HG02763 (cell line): ENCODE measurements around the gene MUL1.
"Not testable (repeated sequence)": the region's sequence is repeated elsewhere in the genome, so short reads cannot be mapped to it uniquely, and the experiment has no call there.

Experiments
- ATAC-seq: cut with Tn5 transposase; IDR thresholded peaks from one replicate; pipeline ENCODE4 v1.9.1; 2021; ENCODE audit warnings: mild to moderate bottlenecking, moderate library complexity; ENCODE audit not compliant: unreplicated experiment

MUL1 gene

GRCh38 chr1:20519609-20520262, 11.8 kb upstream of the MUL1 start:
- ATAC-seq, result not testable (repeated sequence)

DNA sequence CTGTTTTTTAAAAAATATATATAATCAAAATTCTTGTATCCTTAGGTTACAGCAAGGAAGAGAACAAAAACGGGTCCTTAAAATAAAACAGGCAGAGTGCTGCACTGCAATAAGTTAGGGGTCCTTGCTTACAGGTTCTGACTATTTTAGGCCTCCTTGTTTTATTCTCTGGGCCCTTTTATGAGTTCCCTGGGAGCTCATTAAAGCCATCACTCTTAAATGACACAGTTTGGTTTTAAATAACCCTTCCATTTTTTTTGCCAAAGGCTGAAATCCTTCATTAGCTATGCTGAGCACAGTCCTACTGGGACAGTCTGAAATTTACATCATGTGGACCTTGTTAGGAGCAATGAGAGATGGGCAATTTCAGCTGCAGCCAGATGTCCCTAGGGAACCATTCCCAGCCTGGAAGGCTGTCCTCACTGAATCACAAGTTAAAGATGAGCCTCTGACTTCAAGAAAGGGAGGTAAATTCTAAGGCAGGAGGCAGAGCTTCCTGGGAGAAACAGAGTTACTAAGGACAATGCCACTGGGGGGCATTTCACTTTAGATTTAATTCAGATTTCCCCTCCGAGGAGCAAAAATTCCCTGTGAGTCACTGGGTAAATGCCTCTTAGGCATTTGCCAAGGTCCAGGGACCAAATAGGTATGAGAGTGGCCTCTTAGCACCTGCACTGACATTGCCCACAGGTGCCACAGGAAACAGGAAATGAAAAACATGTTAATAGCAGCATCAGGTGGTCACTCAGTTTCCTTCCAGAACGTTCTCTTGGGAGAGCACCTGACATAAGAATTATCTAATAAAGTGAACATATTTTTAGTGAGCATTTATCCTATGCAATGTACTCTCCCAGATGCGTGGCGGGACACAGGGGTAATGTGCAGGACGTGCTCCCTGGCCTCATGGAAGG, 3.8 kb upstream of the MUL1 start:
- ATAC-seq, result no peak

DNA sequence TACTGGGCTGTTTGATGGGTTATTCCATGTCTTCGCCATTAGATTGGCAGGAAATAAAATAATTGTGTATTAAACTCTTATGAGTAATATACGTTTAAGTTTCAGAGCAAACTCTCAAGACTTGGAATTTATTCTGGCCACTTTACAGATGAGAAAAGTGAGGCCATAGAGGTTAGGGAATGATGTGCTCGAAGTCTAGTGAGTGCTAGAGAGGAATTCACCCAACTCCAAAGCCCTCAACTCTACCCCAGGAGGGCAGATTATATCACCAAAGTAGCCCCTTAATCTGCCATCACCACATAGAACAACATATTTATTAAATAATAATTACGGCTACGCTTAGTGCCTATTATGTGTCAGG, 440 bp upstream of the MUL1 start:
- ATAC-seq, result no peak

GRCh38 chr1:20507248-20507563, 745 bp downstream of the MUL1 start:
- no peak for ATAC-seq

GRCh38 chr1:20505488-20505887, 2.5 kb downstream of the MUL1 start:
- ATAC-seq, result no peak

- no peak for ATAC-seq
Observed at GRCh38 chr1:20500716-20501115, 7.2 kb downstream of the MUL1 start.

- ATAC-seq, result no peak
Observed at GRCh38 chr1:20499718-20500117, 8.2 kb downstream of the MUL1 start.

GRCh38 chr1:20499105-20499504, 8.8 kb downstream of the MUL1 start:
- ATAC-seq, result no peak

DNA sequence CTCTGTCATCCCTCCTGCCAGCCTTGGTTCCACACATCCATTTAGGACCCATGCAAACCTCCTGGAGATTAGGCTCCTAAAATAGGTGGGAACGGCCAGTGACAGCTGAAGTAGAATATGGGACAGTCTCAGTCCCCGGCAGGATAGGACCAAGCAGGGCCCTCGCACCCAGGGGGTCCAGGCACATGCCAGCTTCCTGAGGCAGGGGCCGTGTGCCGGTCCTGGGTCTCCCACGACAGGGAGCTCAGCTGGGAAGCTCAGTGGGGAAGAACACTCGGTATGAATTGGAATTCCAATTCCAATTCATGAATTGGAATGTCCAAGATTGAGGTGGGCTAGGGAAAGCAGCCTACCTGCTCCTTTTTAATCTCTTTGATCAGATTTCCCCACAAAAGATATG, 9.8 kb downstream of the MUL1 start:
- ATAC-seq, result no peak

GRCh38 chr1:20497506-20497905, 10.4 kb downstream of the MUL1 start:
- ATAC-seq, result no peak

DNA sequence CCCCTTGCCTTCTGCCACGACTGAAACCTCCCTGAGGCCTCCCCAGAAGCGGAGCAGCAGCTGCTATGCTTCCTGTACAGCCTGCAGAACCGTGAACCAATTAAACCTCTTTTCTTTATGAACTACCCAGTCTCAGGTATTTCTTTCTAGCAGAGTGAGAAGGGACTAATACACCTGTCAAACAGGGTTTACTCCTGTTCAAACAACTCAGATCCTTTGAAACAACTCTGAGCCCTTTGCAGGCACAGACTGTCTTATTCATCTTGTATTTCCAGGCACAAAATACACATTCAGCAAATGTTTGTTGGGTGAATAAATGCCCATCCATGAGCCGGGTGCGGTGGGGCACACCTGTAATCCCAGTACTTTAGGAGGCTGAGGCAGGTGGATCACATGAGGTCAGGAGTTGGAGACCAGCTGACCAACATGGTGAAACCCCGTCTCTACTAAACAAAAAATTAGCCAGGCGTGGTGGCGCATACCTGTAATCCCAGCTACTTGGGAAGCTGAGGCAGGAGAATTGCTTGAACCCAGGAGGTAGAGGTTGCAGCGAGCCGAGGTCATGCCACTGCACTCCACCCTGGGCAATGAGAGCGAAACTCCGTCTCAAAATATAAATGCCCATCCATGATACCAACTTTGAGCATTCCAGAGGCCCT, 11.1 kb downstream of the MUL1 start:
- not testable (repeated sequence) for ATAC-seq

DNA sequence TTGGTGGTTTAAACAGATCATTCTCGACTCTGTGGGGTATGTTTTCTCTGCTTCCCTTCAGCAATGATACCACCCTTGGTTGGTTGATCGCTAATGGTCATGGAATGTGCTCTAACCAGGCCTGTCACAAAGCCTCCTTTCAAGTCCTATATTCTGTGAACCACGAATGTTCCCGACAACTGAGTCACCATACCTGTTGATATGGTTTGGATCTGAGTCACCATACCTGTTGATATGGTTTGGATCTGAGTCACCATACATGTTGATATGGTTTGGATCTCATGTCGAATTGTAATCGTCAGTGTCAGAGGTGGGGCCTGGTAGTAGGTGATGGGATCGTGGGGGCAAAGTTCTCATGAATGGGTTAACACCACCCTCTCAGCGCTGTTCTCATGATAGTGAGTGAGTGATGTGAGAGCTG, 11.7 kb downstream of the MUL1 start:
- no peak for ATAC-seq

GRCh38 chr1:20495661-20496060, 12.3 kb downstream of the MUL1 start:
- no peak for ATAC-seq

GRCh38 chr1:20494609-20495311, 13.2 kb downstream of the MUL1 start:
- no peak for ATAC-seq

GRCh38 chr1:20493839-20494608, 13.9 kb downstream of the MUL1 start:
- ATAC-seq, result no peak

DNA sequence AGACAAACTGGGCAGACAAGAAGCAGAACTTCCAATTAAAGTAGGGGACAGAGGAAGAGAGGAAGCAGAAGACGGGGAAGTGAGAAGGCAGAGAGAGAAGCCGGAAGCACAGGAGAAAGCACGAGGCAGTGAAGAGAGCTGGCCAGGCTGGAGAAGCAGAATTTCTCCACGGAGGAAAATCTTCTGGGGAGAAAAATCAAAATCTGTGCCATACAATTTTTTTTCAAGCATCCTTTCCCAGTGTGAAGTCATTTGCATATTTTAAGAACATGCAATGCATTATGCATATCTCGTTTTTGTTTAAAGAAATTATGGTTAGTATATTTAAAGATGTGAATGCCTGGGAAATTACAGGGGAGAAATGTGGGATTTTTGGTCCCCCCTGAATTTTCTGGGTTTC, 14.6 kb downstream of the MUL1 start:
- no peak for ATAC-seq

DNA sequence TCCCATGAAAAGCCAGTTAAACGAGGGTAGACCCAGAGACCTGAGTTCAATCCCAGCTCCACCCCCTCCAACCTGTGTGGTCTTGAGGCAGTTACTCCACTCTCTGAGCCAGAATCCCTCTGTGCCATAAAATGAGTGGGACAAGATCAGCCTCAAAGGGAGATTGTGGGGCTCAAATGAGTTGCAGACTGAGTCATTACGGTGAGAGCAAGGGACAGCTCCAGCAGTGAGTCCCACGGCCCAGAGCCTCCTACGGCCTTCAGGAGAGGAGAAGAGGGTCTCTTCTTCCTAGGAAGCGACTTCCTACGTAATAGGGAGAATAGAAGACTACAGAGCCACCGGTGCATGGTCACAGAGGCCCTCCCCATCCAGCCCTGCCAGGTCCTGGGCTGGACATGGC, 15.2 kb downstream of the MUL1 start:
- no peak for ATAC-seq

- ATAC-seq, result no peak
Observed at GRCh38 chr1:20491866-20492265, 16.1 kb downstream of the MUL1 start.

- ATAC-seq, result no peak
Observed at GRCh38 chr1:20491178-20491577, 16.8 kb downstream of the MUL1 start.

- no peak for ATAC-seq
Observed at GRCh38 chr1:20487236-20487590, 20.7 kb downstream of the MUL1 start.
